ENCODE measurements around the gene CARS2.

- no peak for TF ChIP-seq CTCF (IDR thresholded peaks at IDR 0.05)
- no peak for TF ChIP-seq POLR2AphosphoS5 (IDR thresholded peaks at IDR 0.05)
- no peak for TF ChIP-seq EP300 (IDR thresholded peaks at IDR 0.05)
These were observed 69.9 kb downstream of the CARS2 start for GRCh38 chr13:110636053-110636475.

All from sigmoid colon (tissue), 4 donors.